Stomach (tissue), 9 donors: Measurements from ENCODE around the gene PDE8B. TPM values are rescaled to one million over a fixed set of nuclear protein-coding genes. Genes with fewer than 3 reads are reported as not detected.
"Not testable (repeated sequence)": the region's sequence is repeated elsewhere in the genome, so short reads cannot be mapped to it uniquely, and the experiment has no call there.

Experiments used
- DNase-seq, 2 donors: peaks; one replicate each; pipeline versions ENCODE4 v3.0.0 to v3.0.0-alpha.2; 2013 to 2019
- H3K27ac ChIP-seq, 5 donors: fragments of 200-600 bp in 4 of 5; sonication (generic) in 4 of 5; one replicate each; pipeline ENCODE4 v1.5.1; 2013 to 2019; ENCODE audit warnings: mild to moderate bottlenecking in 1 of 5, moderate library complexity in 1 of 5
- H3K27me3 ChIP-seq, 3 donors: fragments of 200-600 bp; sonication (generic); one replicate each; pipeline ENCODE4 v1.5.1; 2017 to 2019; ENCODE audit warnings: mixed run types in 1 of 3
- H3K36me3 ChIP-seq, 4 donors: fragments of 200-600 bp; sonication (generic); 1 replicate in 3 of 4; 2 replicates in 1 of 4; pipeline ENCODE4 v1.5.1; 2016 to 2019
- H3K4me1 ChIP-seq, 4 donors: fragments of 200-600 bp; sonication (generic); one replicate each; pipeline ENCODE4 v1.5.1; 2016 to 2019
- H3K4me3 ChIP-seq, 4 donors: fragments of 200-600 bp; sonication (generic) in 3 of 4; one replicate each; pipeline ENCODE4 v1.5.1; 2016 to 2019; ENCODE audit warnings: mild to moderate bottlenecking in 1 of 4
- H3K9me3 ChIP-seq, 4 donors: fragments of 200-600 bp; sonication (generic); one replicate each; pipeline ENCODE4 v1.5.1; 2016 to 2019
- POLR2A ChIP-seq, 4 donors: fragments of 450-650 bp; IDR thresholded peaks; one replicate each; pipeline ENCODE4 v1.6.1; 2016; ENCODE audit warnings: antibody characterized with exemption in 4 of 4, control low read depth in 2 of 4, mild to moderate bottlenecking in 1 of 4, moderate library complexity in 1 of 4
- WGBS, 5 donors: extraction: QIAGEN DNeasy Blood & Tissue Kit in 3 of 5; methylation state at CpG; one replicate each; pipeline versions ENCODE4 v1.1.5 to v1.1.7; 2013 to 2018; 5-methylcytosine and 5-hydroxymethylcytosine counted together
- intact Hi-C: fragments of 100-400 bp; cut with DNase I; formaldehyde crosslinking; loops from one replicate; pipeline ENCODE4 v1.15.1; 2023; ENCODE audit warnings: low total_unique reads
- polyA plus RNA-seq, 3 donors: library from polyadenylated mRNA; stranded (reverse); fragments of 200-250 nt; gene quantifications; one replicate each; pipeline ENCODE4 v1.2.3, GENCODE V29; 2013
- total RNA-seq, 5 donors: library from RNA; depleted of rRNA; stranded (reverse); fragments of >200 nt; gene quantifications; one replicate each; pipeline versions ENCODE4 v1.1.0 to v1.2.3, GENCODE V29; 2014 to 2016
- donor health status: healthy with polysubstance abuse.
- donor health status: Bipolar disorder and iron deficiency.
- donor health status: healthy.

The PDE8B gene
- total and polyA plus RNA-seq, 8 donors: 0.56 to 243 (median 3.5) TPM; not detected in 1

DNA sequence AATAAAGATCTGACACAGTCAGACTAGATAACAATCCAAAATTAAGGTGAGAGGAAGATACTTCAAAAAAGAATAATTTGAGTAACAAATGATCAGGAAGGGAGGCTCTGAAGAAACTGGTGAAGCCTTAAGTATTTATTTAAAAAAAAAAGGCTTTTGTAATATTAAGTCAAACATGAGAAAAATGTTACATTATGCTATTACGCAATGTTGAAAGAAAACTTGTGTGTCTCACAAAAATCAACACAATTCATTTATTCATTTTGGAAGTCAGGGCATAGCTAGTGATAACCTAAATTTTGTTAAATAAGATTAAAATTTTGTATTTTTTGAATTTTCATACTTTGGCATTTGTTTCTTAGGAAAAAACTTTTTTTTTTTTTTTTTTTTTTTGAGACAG, 253.4 kb downstream of the PDE8B start:
- Histone ChIP-seq H3K4me1 (peaks cover 0 to 5% (median 0%) of the 10 kb centered on the region in 4 donors), H3K9me3 (no peaks in the 10 kb centered on the region), H3K4me3 (no peak overlapping the region), H3K27ac (no peak overlapping the region), H3K36me3 (peaks cover 0 to 13% (median 4%) of the 10 kb centered on the region in 4 donors), H3K27me3 (no peaks in the 10 kb centered on the region)
- DNase-seq: no peak
- WGBS, 5 donors: 94 to 100% (median 98%) methylated on average over 1 of the region's 1 CpG
- TF ChIP-seq POLR2A (IDR thresholded peaks at IDR 0.05): no peak
- intact Hi-C loops: no loop called here

DNA sequence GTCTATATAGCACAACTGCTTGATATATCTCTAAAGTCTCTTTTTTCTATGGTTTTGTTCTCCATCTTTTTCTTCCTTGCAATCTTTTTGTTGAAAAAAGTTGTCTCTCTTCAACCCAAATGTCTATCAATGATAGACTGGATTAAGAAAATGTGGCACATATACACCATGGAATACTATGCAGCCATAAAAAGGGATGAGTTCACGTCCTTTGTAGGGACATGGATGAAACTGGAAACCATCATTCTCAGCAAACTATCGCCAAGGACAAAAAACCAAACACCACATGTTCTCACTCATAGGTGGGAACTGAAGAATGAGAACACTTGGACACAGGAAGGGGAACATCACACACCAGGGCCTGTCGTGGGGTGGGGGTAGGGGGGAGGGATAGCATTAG, 258.4 kb downstream of the PDE8B start:
- intact Hi-C loops, H3K27ac ChIP-seq, H3K27me3 ChIP-seq, DNase-seq, H3K4me1 ChIP-seq, H3K9me3 ChIP-seq, H3K4me3 ChIP-seq, H3K36me3 ChIP-seq: not testable (repeated sequence)
- WGBS, 5 donors: 93 to 98% (median 95%) methylated on average over 3 of the region's 3 CpGs

DNA sequence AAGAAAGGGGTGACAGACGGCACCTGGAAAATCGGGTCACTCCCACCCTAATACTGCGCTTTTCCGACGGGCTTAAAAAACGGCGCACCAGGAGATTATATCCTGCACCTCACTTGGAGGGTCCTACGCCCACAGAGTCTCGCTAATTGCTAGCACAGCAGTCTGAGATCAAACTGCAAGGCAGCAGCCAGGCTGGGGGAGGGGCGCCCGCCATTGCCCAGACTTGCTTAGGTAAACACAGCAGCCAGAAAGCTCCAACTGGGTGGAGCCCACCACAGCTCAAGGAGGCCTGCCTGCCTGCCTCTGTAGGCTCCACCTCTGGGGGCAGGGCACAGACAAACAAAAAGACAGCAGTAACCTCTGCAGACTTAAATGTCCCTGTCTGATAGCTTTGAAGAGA, 264.6 kb downstream of the PDE8B start:
- H3K36me3 ChIP-seq, H3K4me3 ChIP-seq, H3K9me3 ChIP-seq, intact Hi-C loops, DNase-seq, H3K27ac ChIP-seq, H3K27me3 ChIP-seq, H3K4me1 ChIP-seq: not testable (repeated sequence)
- 94 to 98% (median 95%) methylated on average over 10 to 11 of the region's 11 CpGs for WGBS, 5 donors

Other genes with a start within 250 kb of the PDE8B start
- gene AGGF1, start 180.3 kb upstream of the PDE8B start, total RNA-seq: 10 to 100 TPM in 4 of 5 donors, 1 to 10 TPM in 1; 9.3 to 28.1 (median 11.6) TPM
- 10 to 100 TPM in 1 of 3 donors, 1 to 10 TPM in 2; 6.5 to 12.8 (median 9.7) TPM for gene AGGF1, start 180.3 kb upstream of the PDE8B start, polyA plus RNA-seq
- 100 to 1,000 TPM in 1 of 5 donors, 10 to 100 TPM in 1, 1 to 10 TPM in 3; 5.7 to 132 (median 8.3) TPM for gene ZBED3, start 123.4 kb upstream of the PDE8B start, total RNA-seq
- 1 to 10 TPM; 3.1 to 5.0 (median 3.2) TPM for gene ZBED3, start 123.4 kb upstream of the PDE8B start, polyA plus RNA-seq